Immature natural killer cell (primary cell): Measurements from ENCODE around the gene ZNF883. TPM values are rescaled to one million over a fixed set of nuclear protein-coding genes. Genes with fewer than 3 reads are reported as not detected.

Source experiments
- polyA plus RNA-seq, 3 donors: library from polyadenylated mRNA; unstranded; fragments of 300-500 nt; fragmentation: Illumina TruSeq; gene quantifications; one replicate each; pipeline ENCODE4 v1.2.3, GENCODE V29; 2021

The ZNF883 gene
- polyA plus RNA-seq, 3 donors from 2014 or later, result 0.64 to 1.1 TPM; not detected in 1

Other genes with a start within 250 kb of the ZNF883 start
- gene SLC46A2, start 121.3 kb downstream of the ZNF883 start, polyA plus RNA-seq, result under 1 TPM; 0.13 to 0.96 (median 0.16) TPM
- gene ZFP37, start 44.5 kb upstream of the ZNF883 start, polyA plus RNA-seq, result 1 to 10 TPM in 1 of 3 donors, under 1 TPM in 2; 0.17 to 1.5 (median 0.80) TPM
- 10 to 100 TPM in 1 of 3 donors, 1 to 10 TPM in 2; 1.4 to 11.3 (median 3.5) TPM for gene SLC31A2, start 138.8 kb upstream of the ZNF883 start, polyA plus RNA-seq
- 10 to 100 TPM in 1 of 3 donors, 1 to 10 TPM in 2; 2.8 to 22.7 (median 8.4) TPM for gene FKBP15, start 209.1 kb upstream of the ZNF883 start, polyA plus RNA-seq
- 1 to 10 TPM; 5.2 to 5.8 (median 5.5) TPM for gene SLC31A1, start 209.4 kb upstream of the ZNF883 start, polyA plus RNA-seq